HAP-1 (cell line): Measurements from ENCODE around the gene RHO.
"Not testable (repeated sequence)": the region's sequence is repeated elsewhere in the genome, so short reads cannot be mapped to it uniquely, and the experiment has no call there.

Experiments
- DNase-seq, 2 experiments: peaks; one replicate each; pipeline ENCODE4 v3.0.0-alpha.2; 2016 to 2020; ENCODE audit warnings: low spot score in 2 of 2
- H3K27me3 ChIP-seq: fragments of 250-450 bp; sonication (Bioruptor Pico); 2 replicates; pipeline ENCODE4 v1.5.1; 2020; ENCODE audit warnings: low read depth, mild to moderate bottlenecking, moderate library complexity
- H3K36me3 ChIP-seq: fragments of 250-450 bp; sonication (Bioruptor Pico); replicated peaks from 2 replicates; pipeline ENCODE4 v1.5.1; 2020; ENCODE audit warnings: mild to moderate bottlenecking
- H3K4me1 ChIP-seq: fragments of 250-450 bp; sonication (Bioruptor Pico); 2 replicates; pipeline ENCODE4 v1.5.1; 2020; ENCODE audit warnings: mild to moderate bottlenecking
- H3K4me3 ChIP-seq: fragments of 250-450 bp; sonication (Bioruptor Pico); 2 replicates; pipeline ENCODE4 v1.5.1; 2020; ENCODE audit warnings: mild to moderate bottlenecking, moderate library complexity
- H3K9me3 ChIP-seq: fragments of 250-450 bp; sonication (Bioruptor Pico); 2 replicates; pipeline ENCODE4 v1.5.1; 2020; ENCODE audit warnings: mild to moderate bottlenecking, moderate library complexity
- in situ Hi-C: fragments of 300-500 bp; cut with MboI; formaldehyde crosslinking; loops from 3 replicates; pipeline ENCODE4 v1.14.3; 2020; ENCODE audit warnings: low sequenced_read_pairs, inconsistent platforms, mixed read lengths

Gene RHO

GRCh38 chr3:129491077-129491476 is 37.4 kb upstream of the RHO start:
- not testable (repeated sequence) for H3K4me3 ChIP-seq, H3K27me3 ChIP-seq, DNase-seq, H3K9me3 ChIP-seq, H3K36me3 ChIP-seq, H3K4me1 ChIP-seq
- in situ Hi-C loops, result loop anchor here (25.0 kb wide), 1 partner anchor 346 kb away; no protein-coding TSS in a partner anchor

GRCh38 chr3:129491794-129492193 is 36.6 kb upstream of the RHO start:
- Histone ChIP-seq H3K27me3 (no peaks in the 10 kb centered on the region), H3K9me3 (no peaks in the 10 kb centered on the region), H3K36me3 (no peaks in the 10 kb centered on the region; the same call in 1 of the 2 replicates), H3K4me3 (no peak overlapping the region), H3K4me1 (no peaks in the 10 kb centered on the region; the same call in 1 of the 2 replicates)
- in situ Hi-C loops, result loop anchor here (25.0 kb wide), 1 partner anchor 346 kb away; no protein-coding TSS in a partner anchor
- no peak for DNase-seq

GRCh38 chr3:129492691-129493090 is 35.7 kb upstream of the RHO start:
- Histone ChIP-seq H3K4me1 (no peaks in the 10 kb centered on the region; the same call in 1 of the 2 replicates), H3K27me3 (no peaks in the 10 kb centered on the region), H3K36me3 (no peaks in the 10 kb centered on the region; the same call in 1 of the 2 replicates), H3K4me3 (no peak overlapping the region), H3K9me3 (no peaks in the 10 kb centered on the region)
- in situ Hi-C loops, result loop anchor here (25.0 kb wide), 1 partner anchor 345 kb away; no protein-coding TSS in a partner anchor
- no peak for DNase-seq

GRCh38 chr3:129493206-129493605 is 35.2 kb upstream of the RHO start:
- H3K4me1 ChIP-seq, result no peaks in the 10 kb centered on the region; the same call in 1 of the 2 replicates
- H3K36me3 ChIP-seq, result no peaks in the 10 kb centered on the region; the same call in 1 of the 2 replicates
- no peaks in the 10 kb centered on the region for H3K27me3 ChIP-seq
- in situ Hi-C loops, result loop anchor here (25.0 kb wide), 1 partner anchor 344 kb away; no protein-coding TSS in a partner anchor
- H3K4me3 ChIP-seq, result no peak overlapping the region
- no peak for DNase-seq
- no peaks in the 10 kb centered on the region for H3K9me3 ChIP-seq

- in situ Hi-C loops, result loop anchor here (25.0 kb wide), 1 partner anchor 343 kb away; no protein-coding TSS in a partner anchor
- H3K27me3 ChIP-seq, H3K4me3 ChIP-seq, DNase-seq, H3K4me1 ChIP-seq, H3K36me3 ChIP-seq, H3K9me3 ChIP-seq: not testable (repeated sequence)
Observed at GRCh38 chr3:129494499-129494898, 33.9 kb upstream of the RHO start.

GRCh38 chr3:129495006-129495639 is 33.3 kb upstream of the RHO start:
- DNase-seq, result peak in 1 of 2 experiments; percentile 21
- not testable (repeated sequence) for H3K4me1 ChIP-seq
- in situ Hi-C loops, result loop anchor here (25.0 kb wide), 1 partner anchor 342 kb away; no protein-coding TSS in a partner anchor

GRCh38 chr3:129497876-129498275 is 30.6 kb upstream of the RHO start:
- in situ Hi-C loops, result loop anchor here (25.0 kb wide), 1 partner anchor 339 kb away; no protein-coding TSS in a partner anchor
- DNase-seq, H3K4me3 ChIP-seq, H3K4me1 ChIP-seq, H3K27me3 ChIP-seq, H3K9me3 ChIP-seq, H3K36me3 ChIP-seq: not testable (repeated sequence)

More at GRCh38 chr3:129495006-129495639, 33.3 kb upstream of the RHO start:
- not testable (repeated sequence) for H3K36me3 ChIP-seq, H3K27me3 ChIP-seq, H3K4me3 ChIP-seq, H3K9me3 ChIP-seq

GRCh38 chr3:129498603-129499488 is 29.6 kb upstream of the RHO start:
- H3K9me3 ChIP-seq, H3K4me1 ChIP-seq, H3K27me3 ChIP-seq, H3K4me3 ChIP-seq, H3K36me3 ChIP-seq, DNase-seq: not testable (repeated sequence)
- in situ Hi-C loops, result loop anchor here (25.0 kb wide), 1 partner anchor 338 kb away; no protein-coding TSS in a partner anchor

- not testable (repeated sequence) for DNase-seq
Observed at GRCh38 chr3:129499604-129500333, 28.7 kb upstream of the RHO start.

GRCh38 chr3:129500334-129500658 is 28.1 kb upstream of the RHO start:
- Histone ChIP-seq H3K27me3 (no peaks in the 10 kb centered on the region), H3K4me3 (no peak overlapping the region), H3K36me3 (no peaks in the 10 kb centered on the region; the same call in none of the 2 replicates), H3K4me1 (no peaks in the 10 kb centered on the region), H3K9me3 (no peaks in the 10 kb centered on the region)
- no peak for DNase-seq
- in situ Hi-C loops, result no loop called here

More at GRCh38 chr3:129499604-129500333, 28.7 kb upstream of the RHO start:
- H3K4me1 ChIP-seq, H3K4me3 ChIP-seq, H3K36me3 ChIP-seq, H3K27me3 ChIP-seq, H3K9me3 ChIP-seq: not testable (repeated sequence)
- in situ Hi-C loops, result loop anchor here (25.0 kb wide), 1 partner anchor 338 kb away; no protein-coding TSS in a partner anchor

- Histone ChIP-seq H3K4me3 (no peak overlapping the region), H3K4me1 (no peaks in the 10 kb centered on the region), H3K27me3 (no peaks in the 10 kb centered on the region), H3K9me3 (no peaks in the 10 kb centered on the region), H3K36me3 (no peaks in the 10 kb centered on the region; the same call in none of the 2 replicates)
- in situ Hi-C loops, result no loop called here
- no peak for DNase-seq
Observed at GRCh38 chr3:129501630-129502029, 26.8 kb upstream of the RHO start.

- in situ Hi-C loops, result no loop called here
- H3K4me1 ChIP-seq, result no peaks in the 10 kb centered on the region
- no peak for DNase-seq
- H3K4me3 ChIP-seq, result no peak overlapping the region
- H3K9me3 ChIP-seq, result no peaks in the 10 kb centered on the region
- H3K36me3 ChIP-seq, result no peaks in the 10 kb centered on the region; the same call in none of the 2 replicates
- H3K27me3 ChIP-seq, result no peaks in the 10 kb centered on the region
Observed at GRCh38 chr3:129502641-129503408, 25.6 kb upstream of the RHO start.
